HG03196 (cell line): ENCODE results near the gene KLHL29.
"Not testable (repeated sequence)": the region's sequence is repeated elsewhere in the genome, so short reads cannot be mapped to it uniquely, and the experiment has no call there.

Experiments
- ATAC-seq: cut with Tn5 transposase; IDR thresholded peaks from one replicate; pipeline ENCODE4 v1.9.1; 2021; ENCODE audit not compliant: unreplicated experiment

Gene KLHL29

GRCh38 chr2:23698721-23699579 lies 314.0 kb downstream of the KLHL29 start:
- no peak for ATAC-seq

- ATAC-seq = no peak
Measured at GRCh38 chr2:23699580-23699925, 314.6 kb downstream of the KLHL29 start.

GRCh38 chr2:23700627-23701026 lies 315.6 kb downstream of the KLHL29 start:
- ATAC-seq = no peak

GRCh38 chr2:23703037-23703582 lies 318.1 kb downstream of the KLHL29 start:
- no peak for ATAC-seq

- no peak for ATAC-seq
Measured at GRCh38 chr2:23703583-23704385, 318.8 kb downstream of the KLHL29 start.

GRCh38 chr2:23705771-23706612 lies 321.0 kb downstream of the KLHL29 start:
- no peak for ATAC-seq

- ATAC-seq = no peak
Measured at GRCh38 chr2:23706613-23707078, 321.7 kb downstream of the KLHL29 start.

GRCh38 chr2:23707096-23707495 lies 322.1 kb downstream of the KLHL29 start:
- no peak for ATAC-seq

- no peak for ATAC-seq
Measured at GRCh38 chr2:23708771-23709170, 323.8 kb downstream of the KLHL29 start.

- no peak for ATAC-seq
Measured at GRCh38 chr2:23709311-23709710, 324.3 kb downstream of the KLHL29 start.

- no peak for ATAC-seq
Measured at GRCh38 chr2:23711979-23712755, 327.2 kb downstream of the KLHL29 start.

- no peak for ATAC-seq
Measured at GRCh38 chr2:23712756-23713151, 327.8 kb downstream of the KLHL29 start.

GRCh38 chr2:23713351-23713750 lies 328.4 kb downstream of the KLHL29 start:
- ATAC-seq = no peak

GRCh38 chr2:23718931-23719700 lies 334.1 kb downstream of the KLHL29 start:
- ATAC-seq = no peak

GRCh38 chr2:23719716-23720115 lies 334.7 kb downstream of the KLHL29 start:
- no peak for ATAC-seq

- no peak for ATAC-seq
Measured at GRCh38 chr2:23720705-23721453, 335.9 kb downstream of the KLHL29 start.

- no peak for ATAC-seq
Measured at GRCh38 chr2:23721454-23721826, 336.5 kb downstream of the KLHL29 start.

- ATAC-seq = no peak
Measured at GRCh38 chr2:23722255-23722654, 337.3 kb downstream of the KLHL29 start.

- not testable (repeated sequence) for ATAC-seq
Measured at GRCh38 chr2:23723029-23723428, 338.1 kb downstream of the KLHL29 start.
